Measurements from ENCODE around the gene TSPAN7.

GRCh38 chrX:38666909-38667308 lies 105.6 kb downstream of the TSPAN7 start:
- TF ChIP-seq POLR2AphosphoS5 (IDR thresholded peaks at IDR 0.05; ENCODE audit: low read depth, low read length) (no peak), REST (IDR thresholded peaks at IDR 0.05; ENCODE audit: insufficient read depth in 1 of 2, low read depth in 2 of 2, low read length in 2 of 2) (no peak), TAF1 (IDR thresholded peaks at IDR 0.05; ENCODE audit: borderline replicate concordance, insufficient read depth, low read length) (no peak), SIN3A (IDR thresholded peaks at IDR 0.05; ENCODE audit: borderline replicate concordance, insufficient read depth, low read length) (no peak)

Measured in PFSK-1 (cell line).